Transverse colon (tissue), 4 donors: ENCODE results near the gene NPPA.

Experiments
- CTCF ChIP-seq, 5 experiments: fragments of 200-600 bp in 3 of 5; fragments of 450-650 bp in 2 of 5; sonication (generic) in 3 of 5; IDR thresholded peaks; 1 replicate in 2 of 5; 2 replicates in 3 of 5; pipeline ENCODE4 v1.5.1; 2016 to 2017; ENCODE audit warnings: antibody characterized with exemption in 5 of 5, inconsistent platforms in 3 of 5, mild to moderate bottlenecking in 2 of 5, moderate library complexity in 1 of 5
- POLR2A ChIP-seq: fragments of 450-650 bp; IDR thresholded peaks from one replicate; pipeline ENCODE4 v1.6.1; 2016; ENCODE audit warnings: antibody characterized with exemption, mild to moderate bottlenecking, moderate library complexity
- POLR2AphosphoS5 ChIP-seq, 3 donors: sonication (generic); formaldehyde crosslinking; IDR thresholded peaks; one replicate each; pipeline ENCODE4 v1.6.1; 2016; ENCODE audit warnings: antibody characterized with exemption in 3 of 3

- TF ChIP-seq POLR2A (no peak), CTCF (IDR thresholded peaks at IDR 0.05) (no peak), POLR2AphosphoS5 (IDR thresholded peaks at IDR 0.05) (no peak)
Observed at GRCh38 chr1:11813021-11813420, 34.6 kb downstream of the NPPA start.
